NCI-H2107 treated with DMSO at 0.1 percent for 48 hours (cell line): ENCODE measurements around the gene CLDN7.
"Not testable (repeated sequence)": the region's sequence is repeated elsewhere in the genome, so short reads cannot be mapped to it uniquely, and the experiment has no call there.

ENCODE experiments used
- DNase-seq: peaks from one replicate; lab custom pipeline; 2025; ENCODE audit not compliant: unreplicated experiment; lab: John Stamatoyannopoulos, UW

Gene CLDN7

GRCh38 chr17:7256766-7257456, 5.4 kb downstream of the CLDN7 start:
- DNase-seq, result no peak

GRCh38 chr17:7254511-7254910, 7.8 kb downstream of the CLDN7 start:
- DNase-seq, result no peak

GRCh38 chr17:7253082-7253481, 9.2 kb downstream of the CLDN7 start:
- no peak for DNase-seq

- peak; percentile 58 for DNase-seq
Measured at GRCh38 chr17:7252176-7253043, 9.9 kb downstream of the CLDN7 start, which contains the start of gene ELP5. ELP5 (plus strand) TSS chr17:7252215; CDS start chr17:7252551, 336 bp downstream.

GRCh38 chr17:7251661-7252175, 10.6 kb downstream of the CLDN7 start, which contains the start of gene CTDNEP1:
CTDNEP1 (minus strand) TSS chr17:7251734; CDS start chr17:7251296, 438 bp downstream.
- peak; percentile 96 for DNase-seq

GRCh38 chr17:7250695-7251627, 11.3 kb downstream of the CLDN7 start:
- no peak for DNase-seq

GRCh38 chr17:7249830-7250229, 12.4 kb downstream of the CLDN7 start:
- no peak for DNase-seq

- no peak for DNase-seq
Measured at GRCh38 chr17:7249214-7249613, 13.1 kb downstream of the CLDN7 start.

GRCh38 chr17:7248796-7249195, 13.5 kb downstream of the CLDN7 start:
- DNase-seq, result no peak

GRCh38 chr17:7246779-7247178, 15.5 kb downstream of the CLDN7 start:
- DNase-seq, result no peak

GRCh38 chr17:7243838-7244237, 18.4 kb downstream of the CLDN7 start:
- DNase-seq, result not testable (repeated sequence)

GRCh38 chr17:7243453-7243729, 18.9 kb downstream of the CLDN7 start:
- no peak for DNase-seq

- DNase-seq, result peak; percentile 73
Measured at GRCh38 chr17:7242717-7243452, 19.4 kb downstream of the CLDN7 start.

- DNase-seq, result peak; percentile 69
Measured at GRCh38 chr17:7241783-7242716, 20.2 kb downstream of the CLDN7 start, which contains the start of gene GABARAP. GABARAP (minus strand) TSS chr17:7242449; CDS start chr17:7242330, 119 bp downstream.

GRCh38 chr17:7241090-7241733, 21.1 kb downstream of the CLDN7 start:
- no peak for DNase-seq

GRCh38 chr17:7240375-7240774, 21.9 kb downstream of the CLDN7 start:
- no peak for DNase-seq

- DNase-seq, result peak; percentile 94
Measured at GRCh38 chr17:7239091-7240027, 22.9 kb downstream of the CLDN7 start, which contains the start of gene PHF23. PHF23 (minus strand) TSS chr17:7239457; CDS start chr17:7239279, 178 bp downstream.
